CD4-positive, alpha-beta T cell treated with Interleukin-10 for 1 hour (primary cell): Measurements from ENCODE around the gene IQSEC2.

ENCODE experiments used
- DNase-seq: peaks from one replicate; pipeline ENCODE4 v3.0.0-alpha.2; 2020

Gene IQSEC2

DNA sequence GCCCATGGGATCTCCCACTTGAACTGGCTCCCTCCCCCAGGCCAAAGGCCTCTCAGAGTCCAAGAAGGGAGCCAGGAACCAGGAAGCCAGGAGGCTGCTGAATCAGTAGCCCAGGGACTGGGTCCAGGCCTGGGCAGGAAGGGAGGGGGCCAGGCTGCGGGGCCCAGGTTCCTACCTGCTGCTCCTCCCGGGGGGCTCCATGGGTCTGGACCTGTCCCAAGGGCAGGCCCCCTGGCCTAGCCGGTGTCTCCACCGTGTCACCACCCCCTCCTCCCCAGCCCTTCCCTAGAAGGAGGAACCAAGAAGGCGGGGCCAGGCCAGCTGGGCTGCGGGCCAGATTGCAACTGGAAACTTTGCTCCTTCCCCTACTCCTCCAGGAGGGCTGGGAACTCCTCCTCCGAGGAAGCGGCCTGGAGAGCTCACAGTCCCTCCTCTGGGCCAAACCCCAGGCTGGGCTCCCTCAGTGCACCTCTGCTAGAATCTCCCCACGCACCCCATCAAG is at the start of gene IQSEC2:
Gene IQSEC2, minus strand, starts transcription at position 264 of the 502 bp plus-strand sequence.
- no peak for DNase-seq

DNA sequence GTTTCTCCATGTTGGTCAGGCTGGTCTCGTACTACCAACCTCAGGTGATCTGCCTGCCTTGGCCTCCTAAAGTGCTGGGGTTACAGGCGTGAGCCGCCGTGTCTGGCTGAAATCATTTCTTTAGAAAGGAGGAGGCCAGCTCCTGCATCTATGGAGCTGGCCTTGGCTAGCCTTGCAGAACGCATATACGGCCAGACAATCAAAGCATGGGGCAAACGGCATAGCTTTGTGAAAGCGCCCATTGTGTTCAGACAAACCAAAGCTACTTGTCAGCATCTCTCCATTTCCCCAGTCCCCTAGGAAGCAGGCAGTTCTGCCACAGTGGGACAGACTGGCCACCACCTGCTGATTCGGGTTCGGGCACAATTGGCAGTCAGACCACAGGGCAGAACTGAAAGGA is 48.9 kb upstream of the IQSEC2 start:
- no peak for DNase-seq

DNA sequence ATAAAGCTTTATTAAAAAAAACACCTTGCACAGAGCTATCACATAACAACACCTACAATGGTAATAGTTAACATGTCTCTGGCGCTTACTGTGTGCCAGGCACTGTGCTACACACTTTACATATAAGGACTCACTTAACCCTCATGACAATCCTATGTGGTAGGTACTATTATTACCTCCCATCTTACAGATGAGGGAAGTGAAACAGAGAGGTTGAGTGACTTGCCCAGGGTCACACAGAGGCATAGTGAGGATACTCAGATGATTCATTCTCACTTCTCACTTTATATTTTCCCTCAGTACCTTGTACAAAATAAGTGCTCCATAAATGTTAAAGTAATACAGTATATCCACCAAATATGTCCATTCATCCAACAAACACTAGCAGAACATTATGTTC is 43.4 kb upstream of the IQSEC2 start:
- DNase-seq = no peak

DNA sequence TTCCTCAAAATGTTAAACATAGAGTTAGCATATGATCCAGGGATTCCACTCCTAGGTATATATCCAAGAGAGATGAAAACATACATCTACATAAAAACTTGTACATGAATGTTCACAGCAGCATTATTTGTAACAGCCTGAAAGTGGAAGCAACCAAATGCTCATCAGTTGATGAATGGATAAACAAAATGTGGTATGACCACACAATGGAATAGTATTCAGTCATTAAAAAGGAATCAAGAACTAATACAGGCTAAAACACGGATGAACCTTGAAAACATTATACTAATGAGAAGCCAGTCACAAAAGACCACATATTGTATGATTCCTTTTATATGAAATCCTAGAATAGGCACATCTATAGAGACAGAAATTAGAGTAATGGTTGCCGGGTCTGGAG is 42.7 kb upstream of the IQSEC2 start:
- no peak for DNase-seq

DNA sequence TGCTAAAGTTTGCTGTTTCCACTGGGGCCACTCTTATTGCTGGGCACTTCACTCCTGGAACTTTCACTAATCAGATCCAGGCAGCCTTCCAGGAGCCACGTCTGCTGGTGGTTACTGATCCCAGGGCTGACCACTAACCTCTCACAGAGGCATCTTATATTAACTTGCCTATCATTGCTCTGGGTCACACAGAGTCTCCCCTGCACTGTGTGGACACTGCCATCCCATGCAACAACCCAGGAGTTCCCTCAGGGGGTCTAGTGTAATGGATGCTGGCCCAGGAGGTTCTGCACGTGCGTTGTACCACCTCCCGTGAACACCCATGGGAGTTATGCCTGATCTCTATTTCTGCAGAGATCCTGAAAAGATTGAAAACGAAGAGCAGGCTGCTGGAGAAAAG is 41.8 kb upstream of the IQSEC2 start:
- DNase-seq = no peak

DNA sequence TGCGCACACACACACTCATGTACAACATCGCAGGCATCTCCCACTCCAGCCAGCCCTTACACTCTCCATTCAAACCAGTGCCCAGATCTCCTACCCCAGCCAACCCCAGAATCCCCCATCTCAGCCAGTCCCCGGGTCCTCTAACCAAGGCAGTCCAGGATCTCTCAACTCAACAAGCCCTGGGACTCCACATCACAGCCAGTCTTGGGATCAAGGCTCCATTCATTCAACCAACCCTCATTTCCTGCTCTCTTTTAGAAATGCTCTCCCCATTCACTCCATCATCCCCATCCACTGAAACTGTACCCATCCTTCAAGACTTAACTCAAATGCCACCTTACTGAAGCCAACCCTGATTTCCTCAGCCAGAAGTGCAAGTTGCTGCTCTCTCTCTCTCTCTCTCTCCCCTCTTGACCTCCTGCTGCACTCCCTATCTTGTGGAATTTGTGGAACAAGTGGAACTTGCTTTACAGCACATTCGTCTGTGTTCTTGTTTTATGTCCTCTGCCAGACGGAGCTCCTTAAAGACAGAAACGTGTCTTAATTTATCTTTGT is 40.6 kb upstream of the IQSEC2 start:
- DNase-seq = no peak

DNA sequence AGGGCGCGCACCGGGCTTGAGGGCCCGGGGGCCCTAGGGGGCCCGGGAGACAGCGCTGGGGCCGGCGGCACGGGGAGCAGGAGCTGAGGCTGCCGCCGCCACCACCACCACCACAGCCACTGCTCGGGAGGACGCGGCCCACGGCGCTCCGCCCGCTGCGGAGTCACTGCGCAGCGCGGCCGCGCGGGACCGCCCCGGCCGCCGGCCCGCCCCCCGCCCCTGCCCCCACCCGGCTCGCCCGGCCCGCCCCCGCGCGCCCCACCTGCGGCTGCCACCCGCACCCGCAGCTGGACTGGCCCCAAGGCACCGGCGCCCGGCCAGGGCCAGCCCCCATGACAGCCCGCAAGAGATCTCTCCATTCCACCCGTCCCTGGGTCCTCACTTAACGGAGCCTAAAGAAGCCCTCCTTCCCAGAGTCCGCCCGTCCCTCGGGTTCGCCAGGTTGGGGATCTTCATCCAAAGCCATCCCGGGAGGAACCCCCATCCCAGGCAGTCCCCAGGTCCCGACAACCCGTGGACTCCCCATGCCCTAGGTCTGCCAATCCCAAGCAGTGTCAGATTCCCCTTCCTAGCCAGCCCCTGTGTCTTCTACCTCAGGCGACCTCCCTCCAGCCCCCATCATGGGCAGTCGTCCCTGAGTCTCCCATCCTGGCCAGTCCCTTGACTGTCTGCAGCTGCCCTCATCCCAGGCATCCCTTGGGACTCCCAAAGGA is 40.0 kb upstream of the IQSEC2 start:
- DNase-seq = peak; percentile 13

DNA sequence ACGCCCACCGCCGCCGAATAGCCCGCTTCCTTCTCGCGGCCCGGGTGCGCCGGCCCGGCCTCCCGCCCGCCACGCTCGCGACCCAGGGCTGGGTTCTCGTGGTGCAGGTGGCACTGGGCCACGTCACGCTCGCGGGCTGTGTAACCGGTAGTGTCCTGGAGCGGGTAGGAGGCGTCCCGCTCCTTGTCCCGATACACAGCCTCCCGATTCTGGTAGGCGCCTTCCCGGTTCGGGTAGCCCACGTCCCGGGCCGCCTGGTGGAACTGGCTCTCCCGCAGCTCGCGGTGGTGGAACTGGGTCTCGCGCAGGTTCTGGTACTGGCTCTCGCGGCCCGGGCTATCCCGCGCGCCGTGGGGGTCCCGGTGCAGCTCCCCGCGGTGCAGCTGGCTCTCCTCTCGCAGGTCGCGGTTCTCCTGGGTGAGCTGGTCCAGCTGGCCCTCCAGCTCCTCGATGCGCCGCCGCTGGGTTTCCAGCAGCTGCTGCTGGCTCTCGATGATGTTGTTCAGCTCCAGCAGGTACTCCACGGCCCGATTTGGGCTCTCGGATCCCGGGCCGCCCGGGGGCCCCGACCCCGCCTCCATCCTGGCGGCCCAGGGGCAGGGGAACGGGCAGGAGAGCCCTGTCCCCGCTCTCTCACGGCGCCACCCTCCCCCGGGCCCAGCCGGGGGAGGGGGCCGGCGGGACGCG is 39.3 kb upstream of the IQSEC2 start:
- peak; percentile 21 for DNase-seq

DNA sequence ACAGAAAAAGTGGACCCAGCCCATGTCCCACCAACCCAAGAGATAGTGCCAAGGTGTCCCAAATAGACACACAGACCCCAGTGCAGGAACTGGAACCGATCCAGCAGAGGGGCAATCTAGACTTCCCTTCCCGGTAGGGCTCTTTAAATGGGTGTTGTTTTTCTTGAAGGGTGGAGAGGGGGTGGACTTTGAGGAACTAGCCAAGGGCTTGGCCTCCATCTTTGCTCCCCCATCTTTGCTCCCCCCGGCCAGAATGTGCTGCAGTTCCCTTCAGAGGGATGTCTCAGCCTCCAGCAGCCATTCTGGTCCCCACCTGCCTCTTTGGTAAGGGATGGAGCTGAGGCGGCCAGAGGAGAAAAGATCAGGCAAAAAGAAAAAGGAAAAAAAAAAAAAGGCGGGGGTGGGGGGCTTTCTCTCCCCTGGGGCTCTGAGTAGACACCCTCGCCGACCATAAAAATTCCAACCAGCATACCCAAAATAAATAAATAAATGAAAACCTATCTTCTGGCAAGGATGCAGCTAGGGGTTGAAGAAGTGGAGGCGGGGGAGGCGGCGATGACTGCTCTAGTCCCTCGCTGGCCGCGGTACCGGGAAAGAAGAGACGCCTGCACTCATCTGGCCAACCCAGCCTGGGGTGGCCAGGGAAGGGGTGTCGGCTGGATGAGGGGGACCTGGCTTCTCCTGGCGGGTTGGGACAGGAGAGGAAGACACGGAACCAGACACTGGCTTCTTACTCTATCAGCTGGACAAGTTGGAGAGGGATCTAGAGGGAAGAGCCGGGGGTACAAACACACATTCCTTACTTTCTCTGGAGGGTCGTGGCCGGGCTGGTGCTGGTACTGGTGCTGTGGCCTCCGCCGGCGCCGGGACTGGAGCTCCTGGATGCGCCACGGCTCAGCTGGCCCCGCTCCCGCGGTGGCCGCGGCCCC is 38.5 kb upstream of the IQSEC2 start:
- DNase-seq = no peak

DNA sequence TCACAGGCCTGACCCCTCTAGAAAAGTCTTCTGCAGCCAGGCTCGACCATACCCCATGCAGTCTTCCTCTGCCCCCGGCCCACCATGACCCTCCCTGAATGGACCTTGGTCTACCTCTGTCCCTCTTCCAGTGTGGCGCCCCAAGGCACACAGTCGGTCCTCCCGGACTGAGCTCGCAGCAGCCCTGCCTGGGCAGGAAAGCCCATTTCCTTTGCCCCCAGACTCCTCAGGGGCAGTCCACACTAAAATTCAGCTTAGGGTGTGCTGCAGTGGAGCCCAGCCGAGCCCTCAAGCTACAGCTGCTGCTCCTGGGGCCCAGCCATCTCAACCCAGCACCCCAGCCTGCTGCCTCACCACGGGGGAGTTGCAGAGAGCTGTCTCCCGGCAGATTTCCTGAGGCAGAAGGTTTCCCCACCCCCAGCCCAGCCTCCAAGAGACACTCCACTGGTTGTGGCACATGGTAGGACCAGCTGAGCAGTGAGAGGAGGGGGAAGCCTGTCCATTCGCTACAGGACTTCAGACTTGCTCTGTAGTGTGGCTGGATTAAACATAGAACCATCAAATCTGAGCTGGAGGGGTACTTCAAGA is 37.5 kb upstream of the IQSEC2 start:
- DNase-seq = no peak

DNA sequence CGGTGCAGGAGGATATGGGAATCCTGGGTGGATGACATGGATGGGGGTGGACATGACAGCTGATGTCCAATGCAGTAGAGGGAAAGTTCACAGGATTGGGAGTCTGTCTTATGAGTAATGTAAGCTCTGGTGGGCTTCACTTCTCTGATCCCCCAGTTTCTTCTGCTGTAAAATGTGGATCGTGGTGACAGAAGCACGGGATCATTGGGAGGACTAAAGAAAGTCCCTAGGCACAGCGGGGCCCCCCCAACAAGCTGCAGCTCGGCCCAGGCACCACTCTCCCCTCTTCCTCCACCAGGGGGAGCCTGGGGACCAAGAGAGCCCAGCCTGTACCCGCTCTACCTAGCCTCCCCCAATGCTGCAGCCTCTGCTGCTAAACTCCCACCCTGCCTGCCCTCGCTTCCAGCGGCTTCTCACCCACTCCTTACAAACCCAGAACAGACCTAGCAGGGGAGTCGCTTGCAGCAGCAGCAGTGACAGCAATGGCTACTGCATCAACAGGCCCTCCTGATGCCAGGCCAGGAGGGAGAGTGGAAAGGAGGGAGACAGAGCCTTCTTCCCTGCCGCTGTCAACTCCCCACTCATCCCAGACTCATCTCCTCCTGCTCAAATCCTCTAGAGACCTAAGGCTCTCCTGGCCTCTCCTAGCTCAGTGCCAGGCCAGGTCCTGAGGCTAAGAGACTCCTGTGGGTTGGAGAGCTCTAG is 36.1 kb upstream of the IQSEC2 start:
- DNase-seq = peak; percentile 68

DNA sequence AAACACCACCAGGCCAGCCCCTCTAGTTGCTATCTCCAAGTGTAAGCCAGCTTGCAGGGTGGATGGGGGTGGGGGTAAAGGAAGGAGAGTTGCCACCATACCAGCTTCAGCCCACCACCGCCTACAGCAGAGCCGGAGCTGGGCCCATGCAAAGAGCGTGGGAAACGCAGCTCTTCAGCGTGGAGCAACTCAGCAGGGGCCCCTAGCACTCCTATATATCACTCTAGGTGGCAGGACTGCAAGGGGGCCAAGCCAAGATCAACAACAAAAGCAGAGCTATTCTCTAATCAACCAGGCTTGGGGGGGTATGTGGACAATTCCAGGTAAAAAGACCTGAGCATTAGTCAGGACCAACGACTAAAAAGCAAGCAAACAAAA is 35.5 kb upstream of the IQSEC2 start:
- no peak for DNase-seq

DNA sequence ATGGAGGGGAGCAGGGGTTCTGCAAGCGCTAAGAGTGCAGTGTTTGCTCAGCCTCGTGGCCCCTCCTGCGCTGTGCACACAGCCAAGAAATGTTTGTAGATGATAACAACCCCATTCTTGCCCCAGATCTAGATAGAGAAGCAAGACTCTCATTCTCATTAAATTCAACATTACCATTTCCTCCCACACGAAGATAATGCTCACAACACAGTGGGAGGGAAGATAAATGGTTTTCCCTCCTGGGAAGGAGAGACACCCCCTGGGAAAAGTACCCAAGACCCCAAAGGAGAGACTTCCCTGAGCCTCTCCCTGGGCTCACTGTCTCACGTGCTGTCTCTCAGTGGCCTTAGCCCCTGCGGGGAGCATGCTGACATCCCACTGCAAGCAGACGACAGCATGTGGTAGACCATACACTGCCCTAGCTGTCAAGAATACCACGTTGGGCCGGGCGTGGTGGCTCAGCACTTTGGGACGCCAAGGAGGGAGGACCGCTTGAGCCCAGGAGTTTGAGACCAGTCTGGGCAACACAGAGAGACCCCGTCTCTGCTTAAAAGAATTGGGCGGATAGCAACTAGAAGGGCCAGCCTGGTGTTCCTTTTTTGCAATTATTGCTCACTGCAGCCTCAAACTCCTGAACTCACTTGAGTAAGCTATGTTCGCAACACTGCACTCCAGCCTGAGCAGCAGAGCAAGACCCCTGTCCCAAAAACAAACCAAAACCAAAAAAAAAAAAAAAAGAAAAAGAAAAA is 34.9 kb upstream of the IQSEC2 start:
- no peak for DNase-seq

DNA sequence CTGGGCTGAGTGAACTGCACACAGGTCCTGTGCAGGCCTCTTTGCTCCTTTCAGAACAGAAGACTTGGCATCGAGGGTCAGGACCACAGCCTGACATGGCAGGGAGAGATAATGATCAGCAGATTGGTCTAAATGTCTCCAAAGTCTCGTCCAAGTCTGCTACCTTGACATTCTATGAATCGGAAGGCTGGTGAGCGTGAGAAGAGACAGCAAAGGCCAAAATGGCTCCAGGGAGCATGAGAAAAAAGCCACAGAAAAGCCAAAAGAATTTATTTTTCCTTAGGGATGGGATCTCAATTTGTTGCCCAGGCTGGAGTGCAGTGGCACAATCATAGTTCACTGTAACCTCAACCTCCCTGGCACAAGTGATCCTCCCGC is 32.3 kb upstream of the IQSEC2 start:
- DNase-seq = no peak

DNA sequence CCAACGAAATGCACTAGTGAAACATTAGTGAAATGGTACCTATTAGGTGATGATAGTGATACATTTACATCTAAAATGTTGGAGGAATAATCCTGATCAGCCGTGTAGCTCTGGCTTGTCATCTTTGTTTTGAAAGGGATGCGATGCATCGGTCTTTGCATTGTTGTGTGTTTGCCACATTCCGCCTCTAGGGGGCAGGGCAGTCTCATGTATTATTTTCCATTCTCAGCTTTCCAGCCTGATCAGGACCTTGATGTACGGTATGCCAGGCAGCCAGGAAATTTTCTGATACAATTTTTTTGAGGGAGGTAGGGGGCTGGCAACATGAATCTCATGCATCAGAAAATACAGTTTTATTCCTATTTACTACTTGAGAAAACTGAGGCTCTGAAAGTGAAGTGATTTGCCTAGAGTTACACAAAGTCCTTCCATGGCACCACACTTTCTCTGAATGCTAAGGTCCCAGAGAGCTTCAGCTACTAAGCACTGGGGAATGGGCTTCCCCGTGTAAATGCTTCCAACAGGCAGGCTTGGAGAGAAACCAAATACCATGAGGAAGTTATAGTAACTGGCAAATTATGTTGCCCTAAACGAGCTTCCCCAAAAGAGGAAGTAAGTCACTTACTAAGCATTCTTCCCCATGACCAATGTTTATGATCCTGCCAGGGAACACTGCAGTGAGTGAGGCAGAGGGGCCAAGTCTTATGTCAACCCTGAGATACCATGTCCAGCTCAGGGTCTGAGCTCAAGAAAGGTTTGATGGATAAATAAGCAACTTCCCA is 31.8 kb upstream of the IQSEC2 start:
- DNase-seq = peak; percentile 62

DNA sequence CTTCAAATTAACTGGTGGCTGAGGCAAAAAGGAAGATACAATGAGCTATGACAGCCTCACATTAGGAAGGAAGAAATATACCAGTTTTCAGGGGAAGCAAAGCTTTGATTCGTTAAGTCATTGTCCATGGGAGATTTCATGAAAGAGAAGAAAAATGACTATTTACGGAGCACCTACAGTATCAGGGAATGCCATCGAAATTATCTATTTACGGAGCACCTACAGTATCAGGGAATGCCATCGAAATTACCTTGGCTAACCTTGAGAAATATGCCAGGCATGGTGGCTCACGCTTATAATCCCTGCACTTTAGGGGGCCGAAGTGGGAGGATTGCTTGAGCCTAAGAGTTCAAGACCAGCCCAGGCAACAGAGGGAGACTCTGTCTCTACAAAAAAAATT is 28.5 kb upstream of the IQSEC2 start:
- DNase-seq = no peak

DNA sequence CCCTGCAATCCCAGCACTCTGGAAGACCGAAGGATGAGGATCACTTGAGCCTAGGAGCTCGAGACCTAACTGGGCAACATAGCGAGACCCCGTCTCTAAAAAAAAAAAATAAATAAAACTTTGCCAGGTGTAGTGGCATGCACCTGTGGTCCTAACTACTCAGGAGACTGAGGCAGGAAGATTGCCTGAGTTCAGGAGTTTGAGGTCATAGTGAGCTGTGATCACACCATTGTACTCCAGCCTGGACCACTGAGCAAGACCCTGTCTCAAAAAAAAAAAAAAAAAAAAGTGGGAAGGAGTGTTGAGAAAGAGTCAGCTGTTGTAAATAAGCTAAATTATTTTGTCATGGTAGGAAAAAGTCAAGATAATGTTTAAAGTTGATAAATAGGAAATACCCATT is 27.5 kb upstream of the IQSEC2 start:
- DNase-seq = no peak

DNA sequence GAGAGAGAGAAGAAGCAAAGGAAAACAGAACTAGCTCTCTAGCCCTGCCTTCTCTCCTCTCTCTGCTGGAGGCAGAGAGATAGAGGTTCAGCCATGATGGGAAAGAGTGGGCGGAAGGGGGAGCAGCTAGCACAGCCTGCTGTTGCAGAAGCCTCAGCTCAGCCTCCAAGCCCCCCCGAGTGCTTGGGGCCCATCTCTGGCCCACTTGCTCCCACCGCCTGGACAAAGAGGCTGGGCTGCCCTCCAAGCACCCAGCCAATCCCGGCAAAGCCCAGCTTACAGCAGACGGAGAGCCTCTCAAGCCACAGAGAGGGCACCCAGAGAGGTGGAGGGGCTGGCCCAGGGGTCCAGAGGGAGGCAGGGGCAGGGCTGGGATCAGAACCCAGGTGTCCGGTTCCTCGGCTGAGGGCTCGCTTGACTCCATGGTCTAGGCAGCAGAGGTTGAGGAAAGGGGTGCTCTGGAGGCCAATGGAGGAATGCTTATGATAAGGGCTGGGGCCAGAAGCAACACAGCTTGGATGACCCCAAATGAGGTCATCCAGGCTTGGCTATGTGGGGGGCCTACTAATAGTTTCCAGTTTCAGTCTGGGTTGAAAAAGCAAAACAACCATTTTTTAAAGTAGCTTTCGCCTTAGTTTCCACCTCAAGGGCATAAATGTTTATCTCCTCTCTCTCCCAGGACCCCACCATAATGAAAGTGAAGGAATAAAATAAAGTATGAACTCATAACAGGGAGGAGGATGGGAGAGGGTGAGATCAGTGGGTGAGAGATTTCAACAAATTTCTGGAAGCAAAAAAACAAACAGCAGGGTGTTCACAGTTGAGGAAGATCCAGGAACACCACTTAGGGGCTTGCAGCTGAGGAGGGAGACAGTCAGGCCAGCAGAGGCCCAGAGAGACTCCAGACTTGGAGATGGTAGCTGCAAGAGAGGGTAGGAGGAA is 24.9 kb upstream of the IQSEC2 start:
- DNase-seq = no peak

DNA sequence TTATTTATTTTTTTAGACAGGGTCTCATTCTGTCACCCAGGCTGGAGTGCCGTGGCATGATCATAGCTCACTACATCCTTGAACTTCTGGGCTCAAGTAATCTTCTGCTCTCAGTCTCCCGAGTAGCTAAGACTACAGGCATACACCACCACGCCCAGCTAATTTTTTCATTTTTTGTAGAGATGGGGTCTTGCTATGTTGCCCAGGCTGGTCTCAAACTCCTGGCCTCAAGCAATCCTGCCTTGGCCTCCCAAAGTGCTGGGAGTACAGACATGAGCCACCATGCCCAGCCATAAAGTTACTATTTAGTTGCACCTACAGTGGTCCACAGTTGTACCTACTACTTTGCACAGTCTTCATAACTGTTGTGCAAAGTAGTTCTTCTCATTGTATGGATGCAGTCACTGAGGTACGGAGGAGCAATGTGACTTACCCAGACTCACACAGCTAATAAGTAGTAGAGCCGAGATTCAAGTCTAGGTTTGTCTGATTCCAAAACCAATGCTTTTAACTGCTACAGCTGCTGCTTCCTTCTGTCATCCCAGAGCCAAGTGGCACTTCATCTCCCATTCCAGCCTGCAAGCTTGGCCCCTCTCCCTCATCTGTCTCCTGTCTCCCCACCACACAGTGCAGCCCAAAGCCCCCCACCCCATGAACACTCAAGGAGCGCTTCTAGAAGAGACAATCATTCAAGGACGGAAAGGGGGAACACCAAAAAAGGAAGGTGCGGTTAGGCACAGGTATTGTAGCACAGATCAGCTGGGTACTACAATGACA is 24.0 kb upstream of the IQSEC2 start:
- DNase-seq = no peak
